GM23338 (cell line): ENCODE results near the gene FAAP100. TPM values are rescaled to one million over a fixed set of nuclear protein-coding genes. Genes with fewer than 3 reads are reported as not detected.

Experiments
- ATAC-seq: fragments of 200-7000 bp; cut with Tn5 transposase; 3 replicates; pipeline ENCODE4 v1.9.1; 2020
- DNase-seq: peaks from one replicate; pipeline ENCODE4 v3.0.0-alpha.2; 2015; ENCODE audit warnings: low spot score
- H2AFZ ChIP-seq: fragments of 200-600 bp; sonication (generic); 2 replicates; pipeline ENCODE4 v1.8.0; 2016; ENCODE audit warnings: antibody characterized with exemption, mild to moderate bottlenecking, moderate library complexity
- H3F3A ChIP-seq: fragments of 200-600 bp; sonication (generic); replicated peaks from 2 replicates; pipeline ENCODE4 v1.8.0; 2017; ENCODE audit warnings: antibody characterized with exemption, mixed run types, low read depth
- H3K27ac ChIP-seq: fragments of 200-600 bp; sonication (generic); 2 replicates; pipeline ENCODE4 v1.6.1; 2016; ENCODE audit warnings: low read depth
- H3K27me3 ChIP-seq: fragments of 200-600 bp; sonication (generic); 2 replicates; pipeline ENCODE4 v1.8.0; 2016; ENCODE audit warnings: mild to moderate bottlenecking, mixed run types, moderate library complexity; ENCODE audit not compliant: insufficient read depth
- H3K36me3 ChIP-seq: fragments of 200-600 bp; sonication (generic); 2 replicates; pipeline ENCODE4 v1.8.0; 2016; ENCODE audit warnings: mild to moderate bottlenecking; ENCODE audit not compliant: insufficient read depth
- H3K4me1 ChIP-seq: fragments of 200-600 bp; sonication (generic); 2 replicates; pipeline ENCODE4 v1.8.0; 2016; ENCODE audit warnings: mild to moderate bottlenecking, moderate library complexity; ENCODE audit not compliant: insufficient read depth
- H3K4me2 ChIP-seq: fragments of 200-600 bp; sonication (generic); 2 replicates; pipeline ENCODE4 v1.7.1; 2017; ENCODE audit warnings: mixed run types
- H3K4me3 ChIP-seq: fragments of 200-600 bp; sonication (generic); 2 replicates; pipeline ENCODE4 v1.6.1; 2016; ENCODE audit warnings: mixed run types
- H3K79me2 ChIP-seq: fragments of 200-600 bp; sonication (generic); replicated peaks from 2 replicates; pipeline ENCODE4 v1.8.0; 2017; ENCODE audit warnings: mild to moderate bottlenecking; ENCODE audit not compliant: insufficient read depth
- H3K9me2 ChIP-seq: fragments of 200-600 bp; sonication (generic); 2 replicates; pipeline ENCODE4 v1.8.0; 2017; ENCODE audit not compliant: insufficient read depth
- H4K20me1 ChIP-seq: fragments of 200-600 bp; sonication (generic); replicated peaks from 2 replicates; pipeline ENCODE4 v1.8.0; 2017; ENCODE audit warnings: mild to moderate bottlenecking; ENCODE audit not compliant: insufficient read depth
- H3K27ac Mint-ChIP-seq: 2 replicates; pipeline ENCODE4 v1.8.0; 2020; ENCODE audit warnings: inconsistent platforms, mild to moderate bottlenecking, moderate library complexity, mixed read lengths
- H3K27me3 Mint-ChIP-seq: 3 replicates; pipeline ENCODE4 v1.8.0; 2022; ENCODE audit warnings: low read depth, mild to moderate bottlenecking, moderate library complexity, mixed read lengths, inconsistent platforms; ENCODE audit not compliant: insufficient read depth, poor library complexity
- H3K36me3 Mint-ChIP-seq: 3 replicates; pipeline ENCODE4 v1.8.0; 2021; ENCODE audit warnings: low read depth, mild to moderate bottlenecking, inconsistent platforms, moderate library complexity, mixed read lengths
- H3K4me1 Mint-ChIP-seq: 3 replicates; pipeline ENCODE4 v1.8.0; 2020; ENCODE audit warnings: mild to moderate bottlenecking, inconsistent platforms, mixed read lengths
- H3K4me3 Mint-ChIP-seq: 3 replicates; pipeline ENCODE4 v1.8.0; 2021; ENCODE audit warnings: moderate library complexity, mild to moderate bottlenecking, inconsistent platforms, mixed read lengths
- H3K9me3 Mint-ChIP-seq: 3 replicates; pipeline ENCODE4 v1.8.0; 2020; ENCODE audit warnings: moderate library complexity, mild to moderate bottlenecking, inconsistent platforms, mixed read lengths
- CREB1 ChIP-seq: fragments of 250-450 bp; sonication (Bioruptor Pico); IDR thresholded peaks from 2 replicates; pipeline ENCODE4 v1.5.0; 2020; ENCODE audit warnings: low read depth, mild to moderate bottlenecking, moderate library complexity
- ETS1 ChIP-seq: IDR thresholded peaks from 2 replicates; pipeline ENCODE4 v1.6.1; 2016; ENCODE audit warnings: antibody characterized with exemption
- EZH2 ChIP-seq: fragments of 200-600 bp; sonication (generic); IDR thresholded peaks from one replicate; pipeline ENCODE4 v1.8.0; 2017; ENCODE audit warnings: antibody characterized with exemption, mild to moderate bottlenecking, low read depth; ENCODE audit not compliant: unreplicated experiment
- EZH2phosphoT487 ChIP-seq: fragments of 200-600 bp; sonication (generic); IDR thresholded peaks from one replicate; pipeline ENCODE4 v1.8.1; 2018; ENCODE audit warnings: antibody characterized with exemption; ENCODE audit not compliant: unreplicated experiment
- JUNB ChIP-seq: IDR thresholded peaks from one replicate; pipeline ENCODE4 v1.6.1; 2016; ENCODE audit warnings: antibody characterized with exemption; ENCODE audit not compliant: unreplicated experiment
- NANOG ChIP-seq: IDR thresholded peaks from 2 replicates; pipeline ENCODE4 v1.6.1; 2016; ENCODE audit warnings: antibody characterized with exemption, borderline replicate concordance
- POLR2AphosphoS5 ChIP-seq: IDR thresholded peaks from 2 replicates; pipeline ENCODE4 v1.6.1; 2016; ENCODE audit warnings: antibody characterized with exemption, low read depth
- REST ChIP-seq: IDR thresholded peaks from one replicate; pipeline ENCODE4 v1.6.1; 2018; ENCODE audit warnings: antibody characterized with exemption; ENCODE audit not compliant: unreplicated experiment
- STAT1 ChIP-seq: IDR thresholded peaks from one replicate; pipeline ENCODE4 v1.6.1; 2016; ENCODE audit warnings: antibody characterized with exemption; ENCODE audit not compliant: unreplicated experiment
- ZNF114 ChIP-seq: fragments of 250-450 bp; sonication (Bioruptor Pico); IDR thresholded peaks from 2 replicates; pipeline ENCODE4 v1.5.0; 2020; ENCODE audit warnings: mild to moderate bottlenecking, moderate library complexity
- ZNF331 ChIP-seq: fragments of 250-450 bp; sonication (Bioruptor Pico); IDR thresholded peaks from 2 replicates; pipeline ENCODE4 v1.5.0; 2020; ENCODE audit warnings: low read depth, mild to moderate bottlenecking, moderate library complexity
- polyA plus RNA-seq: library from polyadenylated mRNA; unstranded; fragments of >200 nt; fragmentation: Nextera tagmentation; extraction: Ambion mirVana; gene quantifications from 2 replicates; pipeline ENCODE4 v1.2.1, GENCODE V29; 2016
- total RNA-seq: library from RNA; depleted of rRNA; stranded (reverse); fragments of >200 nt; shearing (Covaris generic); gene quantifications from 2 replicates; pipeline ENCODE4 v1.2.3, GENCODE V29; 2014
- TF ChIP-seq, protein P1 (sequence below), 2 experiments: fragments of 200-600 bp in 1 of 2; sonication (generic) in 1 of 2; conservative IDR thresholded peaks; 2 replicates each; pipeline versions ENCODE4 v1.5.1 to v1.6.1; 2016 to 2017; ENCODE audit warnings: antibody characterized with exemption in 2 of 2, low read depth in 2 of 2, mild to moderate bottlenecking in 2 of 2, moderate library complexity in 1 of 2
- TF ChIP-seq, protein P2 (sequence below): fragments of 250-450 bp; sonication (Bioruptor Pico); IDR thresholded peaks from 2 replicates; pipeline ENCODE4 v1.5.0; 2020; ENCODE audit warnings: mild to moderate bottlenecking, moderate library complexity

The FAAP100 gene
- total and polyA plus RNA-seq, 2 experiments from 2014 or later: 16.0 to 50.5 TPM

GRCh38 chr17:81546906-81547613, 5.1 kb downstream of the FAAP100 start:
- ATAC-seq: no peak
- H3K4me1 ChIP-seq: no peaks in the 10 kb centered on the region
- no peak for DNase-seq
- no peaks in the 10 kb centered on the region; the same call in 1 of the 2 replicates for H3K36me3 ChIP-seq
- no peak overlapping the region for H3K27ac ChIP-seq
- TF ChIP-seq ZNF331: no peak
- no peak for TF ChIP-seq REST
- TF ChIP-seq NANOG: no peak
- TF ChIP-seq EZH2phosphoT487: no peak
- no peak for TF ChIP-seq CREB1
- TF ChIP-seq, protein P1, sequence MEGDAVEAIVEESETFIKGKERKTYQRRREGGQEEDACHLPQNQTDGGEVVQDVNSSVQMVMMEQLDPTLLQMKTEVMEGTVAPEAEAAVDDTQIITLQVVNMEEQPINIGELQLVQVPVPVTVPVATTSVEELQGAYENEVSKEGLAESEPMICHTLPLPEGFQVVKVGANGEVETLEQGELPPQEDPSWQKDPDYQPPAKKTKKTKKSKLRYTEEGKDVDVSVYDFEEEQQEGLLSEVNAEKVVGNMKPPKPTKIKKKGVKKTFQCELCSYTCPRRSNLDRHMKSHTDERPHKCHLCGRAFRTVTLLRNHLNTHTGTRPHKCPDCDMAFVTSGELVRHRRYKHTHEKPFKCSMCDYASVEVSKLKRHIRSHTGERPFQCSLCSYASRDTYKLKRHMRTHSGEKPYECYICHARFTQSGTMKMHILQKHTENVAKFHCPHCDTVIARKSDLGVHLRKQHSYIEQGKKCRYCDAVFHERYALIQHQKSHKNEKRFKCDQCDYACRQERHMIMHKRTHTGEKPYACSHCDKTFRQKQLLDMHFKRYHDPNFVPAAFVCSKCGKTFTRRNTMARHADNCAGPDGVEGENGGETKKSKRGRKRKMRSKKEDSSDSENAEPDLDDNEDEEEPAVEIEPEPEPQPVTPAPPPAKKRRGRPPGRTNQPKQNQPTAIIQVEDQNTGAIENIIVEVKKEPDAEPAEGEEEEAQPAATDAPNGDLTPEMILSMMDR (conservative IDR thresholded peaks at IDR 0.05; ENCODE audit: low read depth in 2 of 2): no peak
- no peak for TF ChIP-seq JUNB
- no peak for TF ChIP-seq ETS1
- TF ChIP-seq ZNF114: no peak
- TF ChIP-seq, protein P2, sequence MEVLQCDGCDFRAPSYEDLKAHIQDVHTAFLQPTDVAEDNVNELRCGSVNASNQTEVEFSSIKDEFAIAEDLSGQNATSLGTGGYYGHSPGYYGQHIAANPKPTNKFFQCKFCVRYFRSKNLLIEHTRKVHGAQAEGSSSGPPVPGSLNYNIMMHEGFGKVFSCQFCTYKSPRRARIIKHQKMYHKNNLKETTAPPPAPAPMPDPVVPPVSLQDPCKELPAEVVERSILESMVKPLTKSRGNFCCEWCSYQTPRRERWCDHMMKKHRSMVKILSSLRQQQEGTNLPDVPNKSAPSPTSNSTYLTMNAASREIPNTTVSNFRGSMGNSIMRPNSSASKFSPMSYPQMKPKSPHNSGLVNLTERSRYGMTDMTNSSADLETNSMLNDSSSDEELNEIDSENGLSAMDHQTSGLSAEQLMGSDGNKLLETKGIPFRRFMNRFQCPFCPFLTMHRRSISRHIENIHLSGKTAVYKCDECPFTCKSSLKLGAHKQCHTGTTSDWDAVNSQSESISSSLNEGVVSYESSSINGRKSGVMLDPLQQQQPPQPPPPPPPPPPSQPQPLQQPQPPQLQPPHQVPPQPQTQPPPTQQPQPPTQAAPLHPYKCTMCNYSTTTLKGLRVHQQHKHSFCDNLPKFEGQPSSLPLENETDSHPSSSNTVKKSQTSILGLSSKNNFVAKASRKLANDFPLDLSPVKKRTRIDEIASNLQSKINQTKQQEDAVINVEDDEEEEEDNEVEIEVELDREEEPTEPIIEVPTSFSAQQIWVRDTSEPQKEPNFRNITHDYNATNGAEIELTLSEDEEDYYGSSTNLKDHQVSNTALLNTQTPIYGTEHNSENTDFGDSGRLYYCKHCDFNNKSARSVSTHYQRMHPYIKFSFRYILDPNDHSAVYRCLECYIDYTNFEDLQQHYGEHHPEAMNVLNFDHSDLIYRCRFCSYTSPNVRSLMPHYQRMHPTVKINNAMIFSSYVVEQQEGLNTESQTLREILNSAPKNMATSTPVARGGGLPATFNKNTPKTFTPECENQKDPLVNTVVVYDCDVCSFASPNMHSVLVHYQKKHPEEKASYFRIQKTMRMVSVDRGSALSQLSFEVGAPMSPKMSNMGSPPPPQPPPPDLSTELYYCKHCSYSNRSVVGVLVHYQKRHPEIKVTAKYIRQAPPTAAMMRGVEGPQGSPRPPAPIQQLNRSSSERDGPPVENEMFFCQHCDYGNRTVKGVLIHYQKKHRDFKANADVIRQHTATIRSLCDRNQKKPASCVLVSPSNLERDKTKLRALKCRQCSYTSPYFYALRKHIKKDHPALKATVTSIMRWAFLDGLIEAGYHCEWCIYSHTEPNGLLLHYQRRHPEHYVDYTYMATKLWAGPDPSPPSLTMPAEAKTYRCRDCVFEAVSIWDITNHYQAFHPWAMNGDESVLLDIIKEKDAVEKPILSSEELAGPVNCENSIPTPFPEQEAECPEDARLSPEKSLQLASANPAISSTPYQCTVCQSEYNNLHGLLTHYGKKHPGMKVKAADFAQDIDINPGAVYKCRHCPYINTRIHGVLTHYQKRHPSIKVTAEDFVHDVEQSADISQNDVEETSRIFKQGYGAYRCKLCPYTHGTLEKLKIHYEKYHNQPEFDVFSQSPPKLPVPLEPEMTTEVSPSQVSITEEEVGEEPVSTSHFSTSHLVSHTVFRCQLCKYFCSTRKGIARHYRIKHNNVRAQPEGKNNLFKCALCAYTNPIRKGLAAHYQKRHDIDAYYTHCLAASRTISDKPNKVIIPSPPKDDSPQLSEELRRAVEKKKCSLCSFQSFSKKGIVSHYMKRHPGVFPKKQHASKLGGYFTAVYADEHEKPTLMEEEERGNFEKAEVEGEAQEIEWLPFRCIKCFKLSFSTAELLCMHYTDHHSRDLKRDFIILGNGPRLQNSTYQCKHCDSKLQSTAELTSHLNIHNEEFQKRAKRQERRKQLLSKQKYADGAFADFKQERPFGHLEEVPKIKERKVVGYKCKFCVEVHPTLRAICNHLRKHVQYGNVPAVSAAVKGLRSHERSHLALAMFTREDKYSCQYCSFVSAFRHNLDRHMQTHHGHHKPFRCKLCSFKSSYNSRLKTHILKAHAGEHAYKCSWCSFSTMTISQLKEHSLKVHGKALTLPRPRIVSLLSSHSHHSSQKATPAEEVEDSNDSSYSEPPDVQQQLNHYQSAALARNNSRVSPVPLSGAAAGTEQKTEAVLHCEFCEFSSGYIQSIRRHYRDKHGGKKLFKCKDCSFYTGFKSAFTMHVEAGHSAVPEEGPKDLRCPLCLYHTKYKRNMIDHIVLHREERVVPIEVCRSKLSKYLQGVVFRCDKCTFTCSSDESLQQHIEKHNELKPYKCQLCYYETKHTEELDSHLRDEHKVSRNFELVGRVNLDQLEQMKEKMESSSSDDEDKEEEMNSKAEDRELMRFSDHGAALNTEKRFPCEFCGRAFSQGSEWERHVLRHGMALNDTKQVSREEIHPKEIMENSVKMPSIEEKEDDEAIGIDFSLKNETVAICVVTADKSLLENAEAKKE (CRISPR knock-in tag): no peak
- no peak for TF ChIP-seq POLR2AphosphoS5
- no peak for TF ChIP-seq STAT1
- TF ChIP-seq EZH2: no peak
- H3K27ac Mint-ChIP-seq: no peak overlapping the region
- no peaks in the 10 kb centered on the region; the same call in 1 of the 2 replicates for H4K20me1 ChIP-seq
- H3K4me1 Mint-ChIP-seq: peaks cover 5% of the 10 kb centered on the region; the same call in 2 of the 3 replicates
- H3K27me3 ChIP-seq: no peaks in the 10 kb centered on the region
- H3K4me3 Mint-ChIP-seq: no peak overlapping the region
- H3K4me3 ChIP-seq: no peak overlapping the region
- no peaks in the 10 kb centered on the region for H3K9me2 ChIP-seq
- no peaks in the 10 kb centered on the region for H3K9me3 Mint-ChIP-seq
- peaks cover 23% of the 10 kb centered on the region for H3K79me2 ChIP-seq
- peaks cover 5% of the 10 kb centered on the region for H3K27me3 Mint-ChIP-seq
- no peak overlapping the region for H3K4me2 ChIP-seq
- no peak overlapping the region for H2AFZ ChIP-seq
- H3F3A ChIP-seq: no peaks in the 10 kb centered on the region
- H3K36me3 Mint-ChIP-seq: peaks cover 38% of the 10 kb centered on the region
